ENCODE results near the gene RBFOX2. TPM values are rescaled to one million over a fixed set of nuclear protein-coding genes. Genes with fewer than 3 reads are reported as not detected.

RBFOX2 gene
- total and polyA plus RNA-seq, 2 donors (not counting 1 experiment from before 2014, with no cell fraction given) = not detected

- intact Hi-C loops (cut with micrococcal nuclease) = no loop called here
- ChIA-PET CTCF (no interaction called here), POLR2A (no interaction called here)
- Histone ChIP-seq H3K27me3 (replicated peaks in 1 of 4; ENCODE audit: control extremely low read depth in 1 of 4, control insufficient read depth in 3 of 4, insufficient read depth in 4 of 4, low read length in 3 of 4) (peaks cover 6 to 64% (median 56%) of the 10 kb centered on the region in 4 experiments), H2AFZ (ENCODE audit: insufficient read depth, low read depth, low read length, poor library complexity, severe bottlenecking) (no peak overlapping the region), H3K4me2 (replicated peaks; ENCODE audit: low read depth, low read length, poor library complexity, severe bottlenecking) (peak overlapping the region; percentile 25), H3K9me3 (ENCODE audit: control extremely low read depth in 1 of 3, control insufficient read depth in 2 of 3, insufficient read depth in 1 of 3, low read length in 2 of 3) (no peaks in the 10 kb centered on the region), H3K4me1 (ENCODE audit: control insufficient read depth in 2 of 2, insufficient read depth in 2 of 2, low read length in 2 of 2) (peaks cover 17 to 24% of the 10 kb centered on the region in 2 donors), H3K79me2 (ENCODE audit: control insufficient read depth, insufficient read depth, low read length) (no peaks in the 10 kb centered on the region), H3K27ac (ENCODE audit: low read length in 2 of 2) (no peak overlapping the region), H3K36me3 (replicated peaks in 1 of 2; ENCODE audit: control extremely low read depth in 1 of 2, control insufficient read depth in 1 of 2, extremely low read depth in 1 of 2, insufficient read depth in 2 of 2, low read length in 1 of 2) (no peaks in the 10 kb centered on the region), H3K9ac (ENCODE audit: low read length) (no peak overlapping the region), H3K4me3 (ENCODE audit: control extremely low read depth in 1 of 5, extremely low read depth in 1 of 5, insufficient read depth in 1 of 5, low read depth in 2 of 5, low read length in 4 of 5) (no peak overlapping the region), H4K20me1 (ENCODE audit: control insufficient read depth, insufficient read depth, low read length, poor library complexity, severe bottlenecking) (no peaks in the 10 kb centered on the region)
- peaks cover 79% of the 10 kb centered on the region for H3K27me3 Mint-ChIP-seq
- no peaks in the 10 kb centered on the region for H3K9me3 Mint-ChIP-seq (ENCODE audit: insufficient read depth)
- H3K4me3 Mint-ChIP-seq = peak overlapping the region; percentile 21
- H3K27ac Mint-ChIP-seq = no peak overlapping the region
- DNase-seq = peak; percentile 44
- H3K4me1 Mint-ChIP-seq = peaks cover 35% of the 10 kb centered on the region
- TF ChIP-seq EZH2 (IDR thresholded peaks at IDR 0.05; ENCODE audit: borderline replicate concordance, insufficient read depth, low read depth, low read length, poor library complexity, severe bottlenecking) (no peak), CTCF (IDR thresholded peaks at IDR 0.05) (no peak)
- ATAC-seq (ENCODE audit: low read depth) = peak; percentile 18
- WGBS (ENCODE audit: insufficient coverage) = 40% methylated on average over 2 of the region's 5 CpGs
Observed at GRCh38 chr22:35752006-35752862, 276.4 kb downstream of the RBFOX2 start.

- Histone ChIP-seq H2AFZ (ENCODE audit: insufficient read depth, low read depth, low read length, poor library complexity, severe bottlenecking) (no peak overlapping the region), H3K9ac (ENCODE audit: low read length) (no peak overlapping the region), H4K20me1 (ENCODE audit: control insufficient read depth, insufficient read depth, low read length, poor library complexity, severe bottlenecking) (no peaks in the 10 kb centered on the region), H3K27ac (ENCODE audit: low read length in 2 of 2) (no peak overlapping the region), H3K4me2 (replicated peaks; ENCODE audit: low read depth, low read length, poor library complexity, severe bottlenecking) (peak overlapping the region; percentile 23), H3K27me3 (replicated peaks in 1 of 4; ENCODE audit: control extremely low read depth in 1 of 4, control insufficient read depth in 3 of 4, insufficient read depth in 4 of 4, low read length in 3 of 4) (peaks cover 8 to 64% (median 56%) of the 10 kb centered on the region in 4 experiments), H3K9me3 (ENCODE audit: control extremely low read depth in 1 of 3, control insufficient read depth in 2 of 3, insufficient read depth in 1 of 3, low read length in 2 of 3) (peaks cover 0 to 3% (median 0%) of the 10 kb centered on the region in 3 donors), H3K79me2 (ENCODE audit: control insufficient read depth, insufficient read depth, low read length) (no peaks in the 10 kb centered on the region), H3K4me3 (ENCODE audit: control extremely low read depth in 1 of 5, extremely low read depth in 1 of 5, insufficient read depth in 1 of 5, low read depth in 2 of 5, low read length in 4 of 5) (no peak overlapping the region), H3K4me1 (ENCODE audit: control insufficient read depth in 2 of 2, insufficient read depth in 2 of 2, low read length in 2 of 2) (peaks cover 17 to 27% of the 10 kb centered on the region in 2 donors), H3K36me3 (replicated peaks in 1 of 2; ENCODE audit: control extremely low read depth in 1 of 2, control insufficient read depth in 1 of 2, extremely low read depth in 1 of 2, insufficient read depth in 2 of 2, low read length in 1 of 2) (no peaks in the 10 kb centered on the region)
- WGBS (ENCODE audit: insufficient coverage) = 0% methylated on average over 7 of the region's 10 CpGs
- ChIA-PET CTCF (interaction anchor here (0.9 kb wide), 2 partner anchors 17 to 166 kb away, joined by 3 read pairs; no protein-coding TSS in a partner anchor), POLR2A (no interaction called here)
- TF ChIP-seq CTCF (IDR thresholded peaks at IDR 0.05) (no peak), EZH2 (IDR thresholded peaks at IDR 0.05; ENCODE audit: borderline replicate concordance, insufficient read depth, low read depth, low read length, poor library complexity, severe bottlenecking) (no peak)
- peak; percentile 79 for DNase-seq
- intact Hi-C loops (cut with micrococcal nuclease) = no loop called here
- H3K9me3 Mint-ChIP-seq (ENCODE audit: insufficient read depth) = no peaks in the 10 kb centered on the region
- H3K27me3 Mint-ChIP-seq = peaks cover 80% of the 10 kb centered on the region
- H3K4me3 Mint-ChIP-seq = peak overlapping the region; percentile 11
- H3K4me1 Mint-ChIP-seq = peaks cover 37% of the 10 kb centered on the region
- H3K27ac Mint-ChIP-seq = no peak overlapping the region
- peak; percentile 90 for ATAC-seq (ENCODE audit: low read depth)
Observed at GRCh38 chr22:35749808-35750207, 278.8 kb downstream of the RBFOX2 start.

All from B cell (primary cell).